ENCODE data around the gene NUMA1. TPM values are rescaled to one million over a fixed set of nuclear protein-coding genes. Genes with fewer than 3 reads are reported as not detected.

Gene NUMA1
- total and polyA plus RNA-seq, 2 of the 8 experiments (the other 6 are each of a cell fraction or from before 2014, with no cell fraction given) = 101 to 107 TPM

- TF ChIP-seq GTF2F1 (IDR thresholded peaks at IDR 0.05; ENCODE audit: borderline replicate concordance, low read depth, low read length) = no peak
Observed at GRCh38 chr11:72070491-72070890, 9.9 kb downstream of the NUMA1 start (continued).
